C4-2B (cell line): Measurements from ENCODE around the gene HSPA12A.

Experiments used
- CTCF ChIP-seq: fragments of 450-650 bp; conservative IDR thresholded peaks from 2 replicates; pipeline ENCODE4 v1.5.1; 2017; ENCODE audit warnings: mild to moderate bottlenecking
- ZFX ChIP-seq: fragments of 450-650 bp; IDR thresholded peaks from 2 replicates; pipeline ENCODE4 v1.6.1; 2017

- TF ChIP-seq CTCF (no peak), ZFX (no peak)
Measured at GRCh38 chr10:116672891-116673290, 69.5 kb downstream of the HSPA12A start.
